GM21619 (cell line): ENCODE data around the gene TCF7L1.
A peak's percentile ranks its signal among the peaks of the same experiment; 100 is the strongest.

Experiments used
- ATAC-seq: cut with Tn5 transposase; IDR thresholded peaks from one replicate; pipeline ENCODE4 v1.9.1; 2021; ENCODE audit not compliant: unreplicated experiment

Gene TCF7L1

GRCh38 chr2:85251070-85251616, 118.0 kb downstream of the TCF7L1 start:
- ATAC-seq: no peak

GRCh38 chr2:85253890-85254289, 120.7 kb downstream of the TCF7L1 start:
- no peak for ATAC-seq

- ATAC-seq: no peak
Observed at GRCh38 chr2:85254540-85255300, 121.5 kb downstream of the TCF7L1 start.

GRCh38 chr2:85255456-85255812, 122.2 kb downstream of the TCF7L1 start:
- ATAC-seq: no peak

- ATAC-seq: no peak
Observed at GRCh38 chr2:85255813-85256594, 122.8 kb downstream of the TCF7L1 start.

GRCh38 chr2:85257359-85257969, 124.3 kb downstream of the TCF7L1 start:
- no peak for ATAC-seq

- no peak for ATAC-seq
Observed at GRCh38 chr2:85257970-85258605, 124.9 kb downstream of the TCF7L1 start.

- no peak for ATAC-seq
Observed at GRCh38 chr2:85259101-85259590, 126.0 kb downstream of the TCF7L1 start.

GRCh38 chr2:85259879-85260278, 126.7 kb downstream of the TCF7L1 start:
- no peak for ATAC-seq

- no peak for ATAC-seq
Observed at GRCh38 chr2:85263591-85263990, 130.4 kb downstream of the TCF7L1 start.

GRCh38 chr2:85264471-85264870, 131.3 kb downstream of the TCF7L1 start:
- no peak for ATAC-seq

- ATAC-seq: no peak
Observed at GRCh38 chr2:85265304-85265703, 132.1 kb downstream of the TCF7L1 start.

GRCh38 chr2:85266146-85267041, 133.2 kb downstream of the TCF7L1 start:
- peak; percentile 84 for ATAC-seq

GRCh38 chr2:85269959-85270358, 136.8 kb downstream of the TCF7L1 start:
- ATAC-seq: no peak

- no peak for ATAC-seq
Observed at GRCh38 chr2:85272357-85272756, 139.2 kb downstream of the TCF7L1 start.

GRCh38 chr2:85273738-85274731, 140.8 kb downstream of the TCF7L1 start:
- ATAC-seq: no peak

- ATAC-seq: no peak
Observed at GRCh38 chr2:85275984-85276540, 142.9 kb downstream of the TCF7L1 start.

GRCh38 chr2:85276571-85277118, 143.5 kb downstream of the TCF7L1 start:
- no peak for ATAC-seq
